ENCODE data around the gene CIAO2B. TPM values are rescaled to one million over a fixed set of nuclear protein-coding genes. Genes with fewer than 3 reads are reported as not detected.

CIAO2B gene
- polyA plus RNA-seq, 1 experiment, result 131 TPM

DNA sequence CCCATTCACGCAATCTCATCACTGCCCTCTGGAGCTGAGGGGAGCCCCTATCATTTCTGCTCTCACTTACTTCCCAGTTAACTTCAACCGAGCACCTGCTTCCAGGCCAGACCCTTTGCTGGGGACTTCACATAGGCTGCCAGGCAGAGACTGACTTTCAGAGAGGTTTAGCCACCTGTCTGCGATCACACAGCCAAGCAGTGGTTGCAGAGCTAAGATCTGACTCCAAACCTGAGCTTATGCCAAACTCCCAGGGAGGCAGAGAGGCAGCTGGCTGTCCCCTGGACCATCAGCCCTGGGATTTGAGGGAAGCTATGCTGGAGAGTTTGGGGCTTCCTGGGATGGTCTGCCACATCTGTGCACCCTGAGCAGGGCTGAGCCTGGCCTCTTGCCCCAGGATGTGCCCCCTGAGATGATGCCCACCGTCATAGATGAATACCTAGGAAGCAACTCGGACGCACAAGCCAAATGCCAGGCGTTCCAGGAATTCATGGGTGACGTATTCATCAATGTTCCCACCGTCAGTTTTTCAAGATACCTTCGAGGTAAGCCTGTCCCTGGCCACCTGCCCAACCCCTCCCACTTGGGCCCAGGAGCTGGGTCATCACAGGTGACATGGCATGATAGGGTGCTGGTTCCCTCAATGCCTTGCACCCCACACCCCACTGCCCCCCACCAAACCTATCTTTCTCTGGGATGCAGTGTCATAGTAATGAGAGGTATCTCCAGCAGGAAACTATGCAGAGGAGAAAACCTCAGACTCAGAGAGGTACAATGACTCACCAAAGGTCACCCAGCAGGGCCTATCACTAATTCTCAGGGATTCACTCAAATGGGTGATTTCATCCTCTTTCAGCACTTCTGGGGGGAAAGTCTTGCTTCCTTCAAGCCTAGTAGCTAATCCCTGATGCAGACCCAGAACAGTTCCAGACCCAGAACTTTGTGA is 36.8 kb upstream of the CIAO2B start:
- Histone ChIP-seq H3K27ac (ENCODE audit: low read depth, low read length) (no peak overlapping the region), H3K4me3 (ENCODE audit: low read depth, low read length) (no peak overlapping the region), H3K9me3 (ENCODE audit: control insufficient read depth, insufficient read depth, low read length) (no peaks in the 10 kb centered on the region), H3K27me3 (ENCODE audit: control insufficient read depth, insufficient read depth, low read length) (peaks cover 11% of the 10 kb centered on the region)
- DNase-seq (ENCODE audit: low read depth, low spot score), result peak; percentile 11
- TF ChIP-seq, protein P1, sequence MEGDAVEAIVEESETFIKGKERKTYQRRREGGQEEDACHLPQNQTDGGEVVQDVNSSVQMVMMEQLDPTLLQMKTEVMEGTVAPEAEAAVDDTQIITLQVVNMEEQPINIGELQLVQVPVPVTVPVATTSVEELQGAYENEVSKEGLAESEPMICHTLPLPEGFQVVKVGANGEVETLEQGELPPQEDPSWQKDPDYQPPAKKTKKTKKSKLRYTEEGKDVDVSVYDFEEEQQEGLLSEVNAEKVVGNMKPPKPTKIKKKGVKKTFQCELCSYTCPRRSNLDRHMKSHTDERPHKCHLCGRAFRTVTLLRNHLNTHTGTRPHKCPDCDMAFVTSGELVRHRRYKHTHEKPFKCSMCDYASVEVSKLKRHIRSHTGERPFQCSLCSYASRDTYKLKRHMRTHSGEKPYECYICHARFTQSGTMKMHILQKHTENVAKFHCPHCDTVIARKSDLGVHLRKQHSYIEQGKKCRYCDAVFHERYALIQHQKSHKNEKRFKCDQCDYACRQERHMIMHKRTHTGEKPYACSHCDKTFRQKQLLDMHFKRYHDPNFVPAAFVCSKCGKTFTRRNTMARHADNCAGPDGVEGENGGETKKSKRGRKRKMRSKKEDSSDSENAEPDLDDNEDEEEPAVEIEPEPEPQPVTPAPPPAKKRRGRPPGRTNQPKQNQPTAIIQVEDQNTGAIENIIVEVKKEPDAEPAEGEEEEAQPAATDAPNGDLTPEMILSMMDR (IDR thresholded peaks at IDR 0.05; ENCODE audit: low read depth, low read length), result no peak
- ChIA-PET POLR2A (no interaction called here), CTCF (interaction anchor here (0.5 to 1.7 kb wide), 4 partner anchors 163 to 663 kb away, joined by 4 to 5 read pairs (median 4); no protein-coding TSS in a partner anchor)

DNA sequence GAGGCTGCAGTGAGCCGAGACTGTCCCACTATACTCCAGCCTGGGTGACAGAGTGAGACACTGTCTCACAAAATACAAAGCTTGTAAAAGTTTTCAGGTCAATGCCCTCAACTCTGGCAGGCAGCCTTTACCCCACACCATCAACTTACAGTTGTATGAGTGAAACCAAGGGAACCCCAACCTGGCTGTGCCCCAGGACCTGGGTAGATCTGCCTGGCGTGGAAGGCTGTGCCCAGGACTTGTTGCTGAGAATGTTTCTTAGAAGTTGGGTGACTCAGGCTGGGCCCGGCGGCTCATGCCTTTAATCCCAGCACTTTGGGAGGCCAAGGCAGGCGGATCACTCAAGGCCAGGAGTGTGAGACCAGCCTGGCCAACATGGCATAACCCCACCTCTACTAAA is 34.6 kb upstream of the CIAO2B start:
- TF ChIP-seq, protein P1 (IDR thresholded peaks at IDR 0.05; ENCODE audit: low read depth, low read length), result no peak
- Histone ChIP-seq H3K4me3 (ENCODE audit: low read depth, low read length) (no peak overlapping the region), H3K27me3 (ENCODE audit: control insufficient read depth, insufficient read depth, low read length) (peaks cover 26% of the 10 kb centered on the region), H3K27ac (ENCODE audit: low read depth, low read length) (no peak overlapping the region), H3K9me3 (ENCODE audit: control insufficient read depth, insufficient read depth, low read length) (no peaks in the 10 kb centered on the region)
- DNase-seq (ENCODE audit: low read depth, low spot score), result no peak
- ChIA-PET CTCF (interaction anchor here (1.1 kb wide), 1 partner anchor 16 kb away, joined by 4 read pairs; no protein-coding TSS in a partner anchor), POLR2A (no interaction called here)

DNA sequence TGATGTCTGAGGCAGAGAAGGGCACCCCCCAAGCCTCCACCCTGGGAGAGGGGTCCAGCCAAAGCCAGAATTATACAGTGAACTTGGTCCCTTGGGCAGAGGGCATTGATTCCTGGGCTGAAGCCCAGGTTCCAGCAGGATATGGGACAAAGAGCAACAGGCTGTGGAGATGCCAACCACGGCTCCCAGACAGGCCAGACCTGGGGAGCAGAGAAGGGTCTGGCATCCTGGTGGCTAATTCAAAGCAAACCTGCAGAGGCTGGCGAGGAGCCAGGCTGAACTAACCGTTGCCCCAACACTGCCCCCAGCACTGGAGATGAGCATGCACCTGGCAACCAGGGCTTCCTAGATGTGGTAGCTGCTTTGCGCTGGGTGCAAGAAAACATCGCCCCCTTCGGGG is 29.8 kb upstream of the CIAO2B start:
- Histone ChIP-seq H3K27ac (ENCODE audit: low read depth, low read length) (no peak overlapping the region), H3K27me3 (ENCODE audit: control insufficient read depth, insufficient read depth, low read length) (peaks cover 27% of the 10 kb centered on the region), H3K4me3 (ENCODE audit: low read depth, low read length) (no peak overlapping the region), H3K9me3 (ENCODE audit: control insufficient read depth, insufficient read depth, low read length) (no peaks in the 10 kb centered on the region)
- no peak for DNase-seq (ENCODE audit: low read depth, low spot score)
- TF ChIP-seq, protein P1 (IDR thresholded peaks at IDR 0.05; ENCODE audit: low read depth, low read length), result no peak
- POLR2A ChIA-PET, result no interaction called here
- CTCF ChIA-PET, result interaction anchor here (0.5 to 1.8 kb wide), 3 partner anchors 10 to 69 kb away, joined by 3 to 8 read pairs (median 3); no protein-coding TSS in a partner anchor

DNA sequence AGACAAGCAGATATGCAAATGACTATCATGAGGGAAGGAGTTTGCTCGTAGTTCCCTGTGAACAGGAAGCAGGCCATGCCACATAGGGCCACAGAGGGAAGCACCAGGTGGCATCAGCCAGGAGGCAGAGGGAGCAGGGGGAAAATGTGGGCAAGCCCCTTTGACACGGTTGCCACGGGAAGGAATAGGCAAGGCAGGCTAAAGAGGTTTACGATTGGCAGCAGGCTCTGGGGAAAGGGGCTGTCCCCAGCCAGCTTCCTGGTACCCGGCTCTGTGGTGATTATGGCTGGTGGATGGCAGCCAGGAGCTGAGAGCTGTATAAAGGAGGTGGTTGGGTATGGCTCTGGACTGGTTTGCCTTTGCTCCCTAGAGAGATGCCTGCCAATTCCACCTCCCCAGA is 27.7 kb upstream of the CIAO2B start:
- Histone ChIP-seq H3K27me3 (ENCODE audit: control insufficient read depth, insufficient read depth, low read length) (peaks cover 35% of the 10 kb centered on the region), H3K27ac (ENCODE audit: low read depth, low read length) (no peak overlapping the region), H3K4me3 (ENCODE audit: low read depth, low read length) (no peak overlapping the region), H3K9me3 (ENCODE audit: control insufficient read depth, insufficient read depth, low read length) (no peaks in the 10 kb centered on the region)
- TF ChIP-seq, protein P1 (IDR thresholded peaks at IDR 0.05; ENCODE audit: low read depth, low read length), result no peak
- ChIA-PET CTCF (interaction anchor here (0.6 to 2.4 kb wide), 7 partner anchors 7 to 351 kb away, joined by 3 to 17 read pairs (median 5); no protein-coding TSS in a partner anchor), POLR2A (no interaction called here)
- DNase-seq (ENCODE audit: low read depth, low spot score), result no peak
